Measurements from ENCODE around the gene PCNA.
A peak's percentile ranks its signal among the peaks of the same experiment; 100 is the strongest.
"Not testable (repeated sequence)": the region's sequence is repeated elsewhere in the genome, so short reads cannot be mapped to it uniquely, and the experiment has no call there.

Gene PCNA

DNA sequence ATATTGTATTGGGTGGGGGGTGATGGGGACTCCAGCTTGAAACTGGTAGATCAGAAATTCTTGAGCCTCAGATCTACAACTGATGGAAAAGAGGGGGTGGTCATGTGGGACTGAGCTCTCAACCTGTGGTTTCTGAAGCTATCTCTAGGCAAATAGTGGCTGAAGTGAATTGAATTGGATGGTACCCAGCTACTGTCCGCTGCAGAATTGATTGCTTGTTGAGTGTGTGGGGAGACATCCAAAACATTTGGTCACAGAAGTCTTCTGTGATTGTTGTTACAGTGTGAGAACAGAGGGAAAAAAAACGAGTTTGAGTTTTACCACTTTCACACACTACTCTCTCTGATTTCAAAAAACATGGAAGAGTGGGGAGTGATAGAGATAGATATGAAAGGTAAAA lies 21.9 kb upstream of the PCNA start:
- DNase-seq (ENCODE audit: low spot score), result no peak

- DNase-seq (ENCODE audit: low spot score), result no peak
These were observed 20.4 kb upstream of the PCNA start for GRCh38 chr20:5140195-5140594.

DNA sequence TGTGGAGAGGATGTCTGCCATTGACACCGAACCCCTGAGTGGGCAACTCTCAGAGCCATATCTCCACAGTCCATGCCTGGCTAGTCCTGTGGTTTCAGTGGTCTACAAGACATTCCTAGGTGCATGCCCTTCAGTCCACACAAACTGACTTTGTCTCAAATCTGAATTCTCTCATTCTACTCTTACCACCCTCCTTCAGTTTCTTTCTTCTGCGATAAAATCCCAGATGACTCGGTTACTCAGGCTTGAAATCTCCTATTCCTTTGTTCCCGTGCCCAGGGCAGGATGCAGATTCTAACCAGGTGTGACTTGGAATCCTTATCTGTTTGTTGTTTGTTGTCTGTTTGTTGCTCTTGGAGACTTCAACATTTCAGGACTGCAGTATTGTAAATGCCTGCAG lies 16.3 kb upstream of the PCNA start:
- peak; percentile 30 for DNase-seq (ENCODE audit: low spot score)

GRCh38 chr20:5135363-5136012 lies 15.7 kb upstream of the PCNA start:
- no peak for DNase-seq (ENCODE audit: low spot score)

DNA sequence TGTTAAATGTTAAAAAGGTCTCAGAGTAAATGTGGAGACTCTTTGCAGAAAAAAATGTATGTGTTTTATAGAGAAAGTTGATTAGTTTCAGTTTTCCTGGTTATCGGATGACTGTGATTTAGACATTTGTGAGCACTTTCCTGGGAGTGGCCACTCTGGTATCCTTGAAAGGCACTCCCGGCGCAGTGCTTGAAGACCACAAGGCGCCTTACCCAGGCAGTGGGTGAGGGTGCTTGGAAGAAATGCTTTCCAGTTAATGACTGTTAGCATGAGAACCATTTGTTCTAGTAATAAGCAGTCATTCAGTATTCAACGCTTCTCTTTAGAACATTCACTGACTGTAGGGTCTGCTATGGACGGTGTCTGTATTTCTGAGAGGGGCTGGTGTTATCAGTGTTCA lies 14.2 kb upstream of the PCNA start:
- no peak for DNase-seq (ENCODE audit: low spot score)

GRCh38 chr20:5131502-5131901 lies 11.7 kb upstream of the PCNA start:
- no peak for DNase-seq (ENCODE audit: low spot score)

- no peak for DNase-seq (ENCODE audit: low spot score)
These were observed 9.1 kb upstream of the PCNA start for GRCh38 chr20:5128886-5129285.

DNA sequence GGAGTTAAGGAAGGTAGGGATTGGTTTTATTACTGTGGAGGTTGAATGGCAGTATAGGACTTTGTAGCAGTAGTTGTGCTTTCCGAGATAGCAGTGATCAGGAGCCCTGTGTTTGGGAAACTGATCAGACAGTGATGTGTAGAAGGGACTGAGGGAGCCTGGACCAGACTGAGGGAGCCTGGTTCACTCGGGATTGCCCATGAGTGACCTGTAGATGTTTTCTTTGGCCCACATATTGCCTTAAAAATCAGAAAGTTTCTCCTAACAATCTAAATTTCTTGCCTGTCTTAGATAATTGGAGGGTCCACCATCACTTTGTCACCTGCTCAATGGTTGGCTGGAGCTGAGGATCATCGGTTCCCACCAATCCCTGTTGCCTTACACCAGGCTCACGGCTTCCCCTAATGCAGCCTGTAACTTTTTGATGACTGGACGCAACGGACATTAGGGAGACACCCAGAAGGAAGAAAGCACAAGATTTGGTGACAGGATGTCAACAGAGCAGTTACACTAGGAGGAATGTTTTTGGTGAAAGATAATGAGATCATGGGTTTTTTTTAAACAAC lies 8.2 kb upstream of the PCNA start:
- no peak for DNase-seq (ENCODE audit: low spot score)

GRCh38 chr20:5127204-5127858 lies 7.6 kb upstream of the PCNA start:
- DNase-seq (ENCODE audit: low spot score), result peak; percentile 69

DNA sequence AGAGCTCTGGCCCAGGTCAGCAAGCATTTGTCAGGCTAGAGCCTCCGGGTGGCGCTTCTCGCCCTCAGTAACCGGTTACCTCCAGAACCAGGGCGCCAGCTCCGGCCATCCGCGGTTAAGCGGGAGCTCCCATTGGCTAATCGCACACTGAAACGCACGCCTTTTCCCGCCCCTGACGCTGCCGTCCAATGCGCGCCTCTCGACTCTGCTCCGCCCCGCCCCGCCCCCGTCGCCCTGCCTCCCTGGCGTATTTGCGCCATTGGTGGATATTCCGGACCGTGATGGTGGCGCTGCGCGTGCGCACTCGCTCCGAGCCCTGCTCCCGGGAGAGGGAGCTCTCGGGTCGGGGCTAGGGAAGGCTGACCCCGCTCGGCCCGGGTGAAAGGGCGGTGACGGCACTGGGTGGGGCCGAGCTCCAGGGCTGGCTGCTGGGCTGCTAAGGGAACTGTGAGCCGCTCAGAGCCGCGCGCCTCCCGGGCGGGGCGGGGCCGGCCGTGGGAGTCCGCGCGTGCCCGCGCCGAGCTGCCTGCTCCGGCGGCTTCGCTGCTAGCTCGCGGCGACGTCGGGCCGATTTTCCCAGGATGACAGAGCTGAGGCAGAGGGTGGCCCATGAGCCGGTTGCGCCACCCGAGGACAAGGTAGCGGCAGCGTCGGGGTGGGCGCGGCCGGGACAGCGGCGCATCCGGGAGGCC lies 6.9 kb upstream of the PCNA start, which contains the start of gene CDS2:
CDS2 (plus strand) TSS at position 497 of the 692 bp plus-strand sequence; CDS start at position 582, 85 bp downstream.
- peak; percentile 99 for DNase-seq (ENCODE audit: low spot score)

- DNase-seq (ENCODE audit: low spot score), result no peak
These were observed 3.1 kb upstream of the PCNA start for GRCh38 chr20:5122873-5123260.

DNA sequence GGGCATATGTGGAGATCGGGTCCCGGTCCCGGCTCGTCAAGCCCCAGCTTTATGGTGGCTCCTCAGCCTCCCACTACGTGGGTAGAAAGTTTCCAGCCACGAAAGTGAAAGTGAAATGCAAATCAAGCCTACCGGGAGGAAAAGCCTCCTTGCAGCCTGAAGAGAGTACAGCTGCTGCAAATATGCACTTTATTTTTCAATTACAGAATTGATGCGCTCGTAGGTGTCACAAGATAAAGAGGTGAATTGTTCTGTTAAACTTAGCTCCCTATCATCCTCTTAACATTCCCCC lies 373 bp upstream of the PCNA start:
- DNase-seq (ENCODE audit: low spot score), result no peak

- DNase-seq (ENCODE audit: low spot score), result no peak
These were observed 669 bp downstream of the PCNA start for GRCh38 chr20:5119143-5119434.

DNA sequence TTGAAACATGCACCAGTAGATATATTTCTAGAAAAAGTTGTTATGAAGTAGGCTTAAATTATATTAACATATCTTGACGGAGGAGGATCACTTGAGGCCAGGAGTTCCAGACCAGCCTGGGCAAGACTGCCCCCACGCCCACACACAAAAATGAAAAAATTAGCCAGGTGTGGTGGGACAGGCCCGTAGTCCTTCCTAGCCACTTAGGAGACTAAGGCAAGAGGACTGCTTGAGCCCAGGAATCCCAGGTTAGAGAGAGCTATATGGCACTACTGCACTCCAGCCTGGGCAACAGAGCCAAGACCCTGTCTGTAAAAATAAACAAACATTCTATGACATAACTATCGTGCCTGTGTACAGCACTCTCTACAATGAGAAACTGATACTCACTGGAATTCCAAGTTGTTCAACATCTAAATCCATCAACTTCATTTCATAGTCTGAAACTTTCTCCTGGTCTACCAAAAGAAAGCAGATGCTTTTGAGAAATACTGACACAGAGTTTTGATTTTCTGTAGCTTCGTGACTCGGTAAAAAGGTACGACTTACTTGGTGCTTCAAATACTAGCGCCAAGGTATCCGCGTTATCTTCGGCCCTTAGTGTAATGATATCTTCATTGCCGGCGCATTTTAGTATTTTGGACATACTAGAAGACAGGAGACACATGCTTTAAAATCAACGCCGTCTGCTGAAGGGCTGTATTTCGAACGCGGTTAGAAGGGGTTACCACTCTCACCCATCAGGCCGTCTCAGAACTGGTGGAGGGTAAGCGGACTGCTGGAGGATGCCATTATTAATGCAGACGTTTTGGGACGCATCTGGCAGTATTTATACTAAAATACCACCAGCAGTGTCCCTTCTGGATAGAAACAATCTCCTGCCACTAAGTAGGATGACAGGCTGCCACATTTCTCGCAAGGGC lies 1.3 kb downstream of the PCNA start:
- DNase-seq (ENCODE audit: low spot score), result no peak

DNA sequence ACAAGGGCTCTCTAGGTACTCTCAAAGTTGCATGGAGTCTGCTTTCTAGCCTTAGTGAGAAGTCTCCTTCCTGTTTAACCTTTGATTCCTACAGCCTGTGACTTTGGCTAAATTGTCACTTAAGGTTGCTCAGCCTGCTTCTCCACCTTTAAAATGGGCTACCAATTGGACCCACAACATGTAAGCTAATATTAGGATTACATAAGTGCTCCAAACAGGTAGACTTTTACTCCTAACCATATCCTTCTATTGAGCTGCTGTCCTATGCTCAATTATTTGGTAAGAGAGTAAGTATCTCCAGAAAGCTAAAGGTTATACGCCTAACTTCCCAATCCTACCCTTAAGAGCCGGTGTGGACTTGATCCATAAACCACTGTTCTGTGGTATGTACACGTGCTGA lies 2.9 kb downstream of the PCNA start:
- DNase-seq (ENCODE audit: low spot score), result no peak

- no peak for DNase-seq (ENCODE audit: low spot score)
These were observed 5.4 kb downstream of the PCNA start for GRCh38 chr20:5114403-5114802.

DNA sequence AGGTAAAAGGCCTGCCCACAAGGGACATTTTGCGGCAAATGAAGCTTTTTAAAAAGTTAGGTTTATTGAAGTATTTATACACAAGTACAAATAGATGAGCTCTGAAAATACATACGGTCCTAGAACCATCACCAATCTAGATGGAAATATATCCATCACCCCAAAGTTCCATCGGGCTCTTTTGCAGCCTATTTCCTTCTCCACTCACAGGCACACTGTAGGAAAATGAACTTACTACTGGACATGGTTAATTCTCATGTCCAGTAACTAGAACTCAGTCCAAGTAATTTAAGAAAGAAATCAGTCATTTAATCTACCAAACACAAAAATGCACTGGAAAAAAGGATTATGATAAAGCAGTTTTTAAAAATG lies 6.2 kb downstream of the PCNA start:
- DNase-seq (ENCODE audit: low spot score), result peak; percentile 12

DNA sequence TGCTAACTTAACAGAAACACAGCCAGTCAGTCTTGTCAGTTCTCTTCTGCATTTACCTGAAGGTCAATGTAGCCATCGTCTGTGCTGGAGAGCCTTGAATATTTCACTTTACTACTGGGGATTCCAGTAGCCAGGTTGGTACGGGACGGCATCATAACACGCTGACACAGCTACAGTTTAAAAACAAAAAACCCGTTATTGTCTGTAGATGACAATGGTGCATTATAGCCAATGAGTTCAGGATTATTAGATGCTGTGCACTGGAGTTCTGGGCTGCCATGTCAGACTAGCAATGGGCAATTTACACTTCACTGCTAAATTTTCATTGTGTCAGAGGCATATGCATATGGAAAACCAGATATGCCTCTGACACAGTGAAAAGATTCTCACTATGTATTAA lies 10.5 kb downstream of the PCNA start:
- no peak for DNase-seq (ENCODE audit: low spot score)

GRCh38 chr20:5104479-5104878 lies 15.3 kb downstream of the PCNA start:
- DNase-seq (ENCODE audit: low spot score), result no peak

DNA sequence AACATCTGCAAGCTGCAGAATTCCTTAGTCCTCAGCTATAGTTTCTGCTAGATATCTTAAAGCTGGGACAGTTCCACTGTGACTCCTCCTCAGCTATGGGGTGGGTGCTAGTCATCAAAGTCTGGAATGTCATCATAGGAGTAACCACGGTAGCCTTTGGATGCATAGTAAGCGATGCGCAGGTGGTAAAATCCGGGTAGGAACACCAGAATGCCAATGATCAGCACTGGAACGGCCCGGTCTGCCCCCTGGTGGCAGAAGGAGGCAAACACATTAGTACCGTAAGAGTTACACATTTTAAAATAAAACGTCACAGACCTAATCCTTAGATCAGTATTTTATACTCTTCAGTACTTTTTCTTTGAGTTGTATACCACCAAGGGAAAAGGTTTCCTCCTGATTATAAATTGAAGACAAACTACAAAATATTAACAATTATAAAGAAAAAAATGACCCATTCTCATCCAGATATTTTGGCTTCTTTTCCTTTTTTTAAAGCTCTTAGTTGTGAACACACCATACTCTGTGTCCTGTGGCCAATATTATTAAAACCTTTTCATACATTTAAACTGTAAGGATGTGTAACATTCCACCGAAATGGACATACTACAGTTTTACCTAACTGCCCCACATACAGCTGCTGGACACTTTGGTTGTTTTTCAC lies 18.9 kb downstream of the PCNA start:
- peak; percentile 71 for DNase-seq (ENCODE audit: low spot score)

DNA sequence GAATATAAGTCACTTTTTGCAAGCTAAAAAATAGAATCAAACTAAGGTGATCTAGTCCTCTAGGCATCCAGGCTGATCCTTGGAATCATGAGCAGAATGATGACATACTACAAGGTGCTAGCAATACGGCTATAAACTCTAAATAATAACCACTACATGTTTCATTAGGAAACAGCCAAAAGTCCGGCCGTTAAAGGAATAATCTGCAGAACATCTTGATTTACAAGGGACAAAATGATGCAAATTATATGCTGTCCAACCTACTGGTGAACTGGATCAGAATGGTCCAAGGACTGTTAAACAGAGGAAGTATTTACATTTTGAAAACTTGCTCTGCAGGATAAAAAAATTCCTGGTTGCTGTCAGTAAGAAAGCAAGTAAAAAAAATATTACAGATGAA lies 19.8 kb downstream of the PCNA start:
- not testable (repeated sequence) for DNase-seq (ENCODE audit: low spot score)

GRCh38 chr20:5099009-5099408 lies 20.7 kb downstream of the PCNA start:
- not testable (repeated sequence) for DNase-seq (ENCODE audit: low spot score)

All from SW480 (cell line).